Loucy (cell line): Measurements from ENCODE around the gene S100G.

Experiments
- CTCF ChIP-seq: fragments of 200-600 bp; sonication (generic); conservative IDR thresholded peaks from 2 replicates; pipeline ENCODE4 v1.5.1; 2014; ENCODE audit warnings: mild to moderate bottlenecking, antibody characterized with exemption, low read length
- EZH2phosphoT487 ChIP-seq: fragments of 200-600 bp; IDR thresholded peaks from 2 replicates; pipeline ENCODE4 v1.6.1; 2018; ENCODE audit warnings: antibody characterized with exemption, mild to moderate bottlenecking, moderate library complexity, borderline replicate concordance

GRCh38 chrX:16610121-16610621 is 39.8 kb upstream of the S100G start:
- TF ChIP-seq CTCF (no peak), EZH2phosphoT487 (no peak)
